ENCODE measurements around the gene PCED1B.
"Not testable (repeated sequence)": the region's sequence is repeated elsewhere in the genome, so short reads cannot be mapped to it uniquely, and the experiment has no call there.

Gene PCED1B

GRCh38 chr12:47160316-47161244 lies 81.2 kb downstream of the PCED1B start:
- DNase-seq (ENCODE audit: low spot score): no peak
- no peak overlapping the region for H3K27ac ChIP-seq
- TF ChIP-seq CTCF (IDR thresholded peaks at IDR 0.05): no peak

GRCh38 chr12:47164116-47164515 lies 84.7 kb downstream of the PCED1B start:
- H3K27ac ChIP-seq: no peak overlapping the region
- no peak for DNase-seq (ENCODE audit: low spot score)
- TF ChIP-seq CTCF (IDR thresholded peaks at IDR 0.05): no peak
- H3K4me3 ChIP-seq: no peak overlapping the region

More at GRCh38 chr12:47160316-47161244, 81.2 kb downstream of the PCED1B start:
- H3K4me3 ChIP-seq: no peak overlapping the region

GRCh38 chr12:47164724-47165439 lies 85.5 kb downstream of the PCED1B start:
- H3K4me3 ChIP-seq: no peak overlapping the region
- DNase-seq (ENCODE audit: low spot score): no peak
- no peak for TF ChIP-seq CTCF (IDR thresholded peaks at IDR 0.05)
- no peak overlapping the region for H3K27ac ChIP-seq

- no peak for DNase-seq (ENCODE audit: low spot score)
- TF ChIP-seq CTCF (IDR thresholded peaks at IDR 0.05): no peak
- H3K4me3 ChIP-seq: no peak overlapping the region
- no peak overlapping the region for H3K27ac ChIP-seq
Observed at GRCh38 chr12:47165934-47166333, 86.5 kb downstream of the PCED1B start.

GRCh38 chr12:47166365-47166764 lies 86.9 kb downstream of the PCED1B start:
- Histone ChIP-seq H3K4me3 (no peak overlapping the region), H3K27ac (no peak overlapping the region)
- TF ChIP-seq CTCF (IDR thresholded peaks at IDR 0.05): no peak
- no peak for DNase-seq (ENCODE audit: low spot score)

- DNase-seq (ENCODE audit: low spot score); H3K27ac ChIP-seq; H3K4me3 ChIP-seq: not testable (repeated sequence)
Observed at GRCh38 chr12:47170281-47170680, 90.9 kb downstream of the PCED1B start.

GRCh38 chr12:47178014-47178413 lies 98.6 kb downstream of the PCED1B start:
- H3K27ac ChIP-seq: no peak overlapping the region
- H3K4me3 ChIP-seq: no peak overlapping the region
- TF ChIP-seq CTCF (IDR thresholded peaks at IDR 0.05): no peak
- no peak for DNase-seq (ENCODE audit: low spot score)

GRCh38 chr12:47182164-47182938 lies 102.9 kb downstream of the PCED1B start:
- not testable (repeated sequence) for DNase-seq (ENCODE audit: low spot score); H3K27ac ChIP-seq; H3K4me3 ChIP-seq

All from coronary artery (tissue), 2 donors.